WTC11 (cell line): ENCODE data around the gene CCDC138. TPM values are rescaled to one million over a fixed set of nuclear protein-coding genes. Genes with fewer than 3 reads are reported as not detected.

Experiments used
- ATAC-seq: fragments of 200-7000 bp; cut with Tn5 transposase; 2 replicates; pipeline ENCODE4 v1.10.0; 2021; ENCODE audit warnings: mild to moderate bottlenecking, moderate library complexity
- CTCF ChIA-PET: fragments of 300-600 bp; sonication (Branson Sonifier 250); formaldehyde crosslinking; loops from one replicate; lab custom pipeline; 2021; ENCODE audit warnings: antibody characterized with exemption; lab: Charles Lee
- POLR2A ChIA-PET: fragments of 350-600 bp; sonication (Branson Sonifier 250); formaldehyde crosslinking; loops from one replicate; lab custom pipeline; 2021; ENCODE audit warnings: antibody characterized with exemption; lab: Charles Lee
- DNase-seq: peaks from one replicate; pipeline ENCODE4 v3.0.0; 2021; ENCODE audit warnings: low spot score
- H3K27ac Mint-ChIP-seq: 2 replicates; pipeline ENCODE4 v1.8.0; 2021; ENCODE audit warnings: mixed read lengths
- H3K27me3 Mint-ChIP-seq: 2 replicates; pipeline ENCODE4 v1.8.0; 2021; ENCODE audit warnings: low read depth, mild to moderate bottlenecking, moderate library complexity, mixed read lengths
- H3K36me3 Mint-ChIP-seq: 2 replicates; pipeline ENCODE4 v1.8.0; 2021; ENCODE audit warnings: mixed read lengths
- H3K4me1 Mint-ChIP-seq: 2 replicates; pipeline ENCODE4 v1.8.0; 2022; ENCODE audit warnings: mixed read lengths
- H3K4me3 Mint-ChIP-seq: 2 replicates; pipeline ENCODE4 v1.8.0; 2021; ENCODE audit warnings: mild to moderate bottlenecking, moderate library complexity, mixed read lengths
- H3K9me3 Mint-ChIP-seq: 2 replicates; pipeline ENCODE4 v1.8.0; 2021; ENCODE audit warnings: mixed read lengths
- CBFB ChIP-seq: sonication (generic); formaldehyde crosslinking; IDR thresholded peaks from 2 replicates; pipeline ENCODE4 v1.8.1; 2022; ENCODE audit warnings: mild to moderate bottlenecking, low read depth, missing genetic modification reagents
- ESRRA ChIP-seq: sonication (generic); formaldehyde crosslinking; IDR thresholded peaks from 2 replicates; pipeline ENCODE4 v1.8.1; 2022; ENCODE audit warnings: mild to moderate bottlenecking, missing genetic modification reagents, borderline replicate concordance
- ETV6 ChIP-seq: sonication (generic); formaldehyde crosslinking; IDR thresholded peaks from 2 replicates; pipeline ENCODE4 v1.8.1; 2022; ENCODE audit warnings: mild to moderate bottlenecking, missing genetic modification reagents
- FOXK1 ChIP-seq: sonication (generic); formaldehyde crosslinking; IDR thresholded peaks from 2 replicates; pipeline ENCODE4 v1.8.0; 2022; ENCODE audit warnings: mild to moderate bottlenecking, moderate library complexity, missing genetic modification reagents
- GABPB1 ChIP-seq: sonication (generic); formaldehyde crosslinking; IDR thresholded peaks from 2 replicates; pipeline ENCODE4 v1.8.1; 2023; ENCODE audit warnings: mild to moderate bottlenecking, missing genetic modification reagents
- NR1H2 ChIP-seq: sonication (generic); formaldehyde crosslinking; IDR thresholded peaks from 2 replicates; pipeline ENCODE4 v1.9.0; 2021; ENCODE audit warnings: mild to moderate bottlenecking, moderate library complexity, missing genetic modification reagents
- TCF7 ChIP-seq: sonication (generic); formaldehyde crosslinking; IDR thresholded peaks from 2 replicates; pipeline ENCODE4 v1.8.0; 2022; ENCODE audit warnings: mild to moderate bottlenecking, low read depth, missing genetic modification reagents, moderate library complexity
- ZNF121 ChIP-seq: sonication (generic); formaldehyde crosslinking; IDR thresholded peaks from 2 replicates; pipeline ENCODE4 v1.8.0; 2023; ENCODE audit warnings: missing genetic modification reagents
- ZNF219 ChIP-seq: sonication (generic); formaldehyde crosslinking; IDR thresholded peaks from 2 replicates; pipeline ENCODE4 v1.8.0; 2023; ENCODE audit warnings: missing genetic modification reagents, mild to moderate bottlenecking, borderline replicate concordance
- ZNF232 ChIP-seq: sonication (generic); formaldehyde crosslinking; IDR thresholded peaks from 2 replicates; pipeline ENCODE4 v1.8.0; 2022; ENCODE audit warnings: mild to moderate bottlenecking, missing genetic modification reagents
- ZNF317 ChIP-seq: sonication (generic); formaldehyde crosslinking; IDR thresholded peaks from 2 replicates; pipeline ENCODE4 v1.8.1; 2023; ENCODE audit warnings: low read depth, mild to moderate bottlenecking, moderate library complexity, missing genetic modification reagents, borderline replicate concordance
- total RNA-seq: library from RNA; stranded (reverse); gene quantifications from 3 replicates; pipeline ENCODE4 v1.2.3, GENCODE V29; 2021
- TF ChIP-seq, protein P1 (sequence below): sonication (generic); formaldehyde crosslinking; IDR thresholded peaks from 2 replicates; pipeline ENCODE4 v1.8.1; 2023; ENCODE audit warnings: mild to moderate bottlenecking, missing genetic modification reagents, moderate library complexity
- TF ChIP-seq, protein P2 (sequence below): fragments of 250-450 bp; sonication (Bioruptor Pico); IDR thresholded peaks from 2 replicates; pipeline ENCODE4 v1.9.0; 2021; ENCODE audit warnings: mild to moderate bottlenecking
- TF ChIP-seq, protein P3 (sequence below): sonication (generic); formaldehyde crosslinking; IDR thresholded peaks from 2 replicates; pipeline ENCODE4 v1.8.0; 2023; ENCODE audit warnings: missing genetic modification reagents
- TF ChIP-seq, protein P4 (sequence below): sonication (generic); formaldehyde crosslinking; IDR thresholded peaks from 2 replicates; pipeline ENCODE4 v1.8.1; 2023; ENCODE audit warnings: mild to moderate bottlenecking, moderate library complexity, missing genetic modification reagents
- TF ChIP-seq, protein P5 (sequence below): sonication (generic); formaldehyde crosslinking; IDR thresholded peaks from 2 replicates; pipeline ENCODE4 v1.8.0; 2022; ENCODE audit warnings: mild to moderate bottlenecking, missing genetic modification reagents
- TF ChIP-seq, protein P6 (sequence below): fragments of 250-450 bp; sonication (Bioruptor Pico); IDR thresholded peaks from 2 replicates; pipeline ENCODE4 v1.9.0; 2021; ENCODE audit warnings: mild to moderate bottlenecking
- TF ChIP-seq, protein P7 (sequence below): sonication (generic); formaldehyde crosslinking; IDR thresholded peaks from 2 replicates; pipeline ENCODE4 v1.8.1; 2023; ENCODE audit warnings: mild to moderate bottlenecking, missing genetic modification reagents
- TF ChIP-seq, protein P8 (sequence below): sonication (generic); formaldehyde crosslinking; IDR thresholded peaks from 2 replicates; pipeline ENCODE4 v1.8.1; 2022; ENCODE audit warnings: missing genetic modification reagents, borderline replicate concordance

Gene CCDC138
- total RNA-seq, 1 experiment from 2014 or later = 23.5 TPM

DNA sequence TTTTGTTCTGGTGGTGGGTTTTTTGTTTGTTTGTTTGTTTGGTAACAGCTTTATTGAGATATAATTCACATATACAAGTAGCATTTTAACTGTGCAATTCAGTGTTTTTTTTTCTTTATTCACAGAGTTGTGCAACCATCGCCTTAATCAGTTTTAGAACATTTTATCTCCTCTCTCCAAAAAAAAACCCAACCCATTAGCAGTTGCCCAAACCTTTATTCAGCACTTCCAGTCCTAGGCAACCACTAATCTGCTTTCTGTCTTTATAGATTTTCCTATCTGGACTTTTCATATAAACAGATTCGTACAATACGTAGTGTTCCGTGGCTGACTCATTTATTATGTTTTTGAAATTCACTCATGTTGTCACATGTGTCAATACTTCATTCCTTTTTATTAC, 38.7 kb downstream of the CCDC138 start (continued):
- TF ChIP-seq, protein P1, sequence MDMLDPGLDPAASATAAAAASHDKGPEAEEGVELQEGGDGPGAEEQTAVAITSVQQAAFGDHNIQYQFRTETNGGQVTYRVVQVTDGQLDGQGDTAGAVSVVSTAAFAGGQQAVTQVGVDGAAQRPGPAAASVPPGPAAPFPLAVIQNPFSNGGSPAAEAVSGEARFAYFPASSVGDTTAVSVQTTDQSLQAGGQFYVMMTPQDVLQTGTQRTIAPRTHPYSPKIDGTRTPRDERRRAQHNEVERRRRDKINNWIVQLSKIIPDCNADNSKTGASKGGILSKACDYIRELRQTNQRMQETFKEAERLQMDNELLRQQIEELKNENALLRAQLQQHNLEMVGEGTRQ = no peak
- TF ChIP-seq, protein P2, sequence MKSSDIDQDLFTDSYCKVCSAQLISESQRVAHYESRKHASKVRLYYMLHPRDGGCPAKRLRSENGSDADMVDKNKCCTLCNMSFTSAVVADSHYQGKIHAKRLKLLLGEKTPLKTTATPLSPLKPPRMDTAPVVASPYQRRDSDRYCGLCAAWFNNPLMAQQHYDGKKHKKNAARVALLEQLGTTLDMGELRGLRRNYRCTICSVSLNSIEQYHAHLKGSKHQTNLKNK (CRISPR knock-in tag) = no peak
- TF ChIP-seq, all 79 proteins: peak for 0

DNA sequence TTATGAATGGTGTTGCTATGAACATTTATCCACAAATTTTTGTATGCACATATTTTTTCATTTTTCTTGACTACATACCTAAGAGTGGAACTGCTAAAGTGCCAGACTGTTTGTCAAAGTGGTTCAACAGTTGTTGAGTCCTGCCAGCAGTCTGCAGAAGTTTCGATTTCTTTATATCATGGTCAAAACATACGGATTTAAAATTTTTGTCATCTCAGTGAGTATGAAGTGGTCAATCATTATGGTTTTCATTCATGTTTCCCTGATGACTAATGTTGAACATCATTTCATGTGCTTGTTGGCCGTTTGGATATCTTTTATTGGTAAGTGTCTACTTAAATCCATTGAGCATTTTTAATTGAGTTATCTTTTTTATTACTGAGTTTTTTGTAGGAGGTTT, 39.2 kb downstream of the CCDC138 start:
- Mint-ChIP-seq H3K4me1 (no peaks in the 10 kb centered on the region), H3K36me3 (peaks cover 10% of the 10 kb centered on the region; the same call in 1 of the 2 replicates), H3K27ac (no peak overlapping the region), H3K27me3 (no peaks in the 10 kb centered on the region), H3K9me3 (no peaks in the 10 kb centered on the region), H3K4me3 (no peak overlapping the region)
- ChIA-PET CTCF (no interaction called here), POLR2A (no interaction called here)
- ATAC-seq (no peak), DNase-seq (no peak)
- TF ChIP-seq, protein P3, sequence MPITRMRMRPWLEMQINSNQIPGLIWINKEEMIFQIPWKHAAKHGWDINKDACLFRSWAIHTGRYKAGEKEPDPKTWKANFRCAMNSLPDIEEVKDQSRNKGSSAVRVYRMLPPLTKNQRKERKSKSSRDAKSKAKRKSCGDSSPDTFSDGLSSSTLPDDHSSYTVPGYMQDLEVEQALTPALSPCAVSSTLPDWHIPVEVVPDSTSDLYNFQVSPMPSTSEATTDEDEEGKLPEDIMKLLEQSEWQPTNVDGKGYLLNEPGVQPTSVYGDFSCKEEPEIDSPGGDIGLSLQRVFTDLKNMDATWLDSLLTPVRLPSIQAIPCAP (CRISPR knock-in tag) = no peak
- TF ChIP-seq, protein P4, sequence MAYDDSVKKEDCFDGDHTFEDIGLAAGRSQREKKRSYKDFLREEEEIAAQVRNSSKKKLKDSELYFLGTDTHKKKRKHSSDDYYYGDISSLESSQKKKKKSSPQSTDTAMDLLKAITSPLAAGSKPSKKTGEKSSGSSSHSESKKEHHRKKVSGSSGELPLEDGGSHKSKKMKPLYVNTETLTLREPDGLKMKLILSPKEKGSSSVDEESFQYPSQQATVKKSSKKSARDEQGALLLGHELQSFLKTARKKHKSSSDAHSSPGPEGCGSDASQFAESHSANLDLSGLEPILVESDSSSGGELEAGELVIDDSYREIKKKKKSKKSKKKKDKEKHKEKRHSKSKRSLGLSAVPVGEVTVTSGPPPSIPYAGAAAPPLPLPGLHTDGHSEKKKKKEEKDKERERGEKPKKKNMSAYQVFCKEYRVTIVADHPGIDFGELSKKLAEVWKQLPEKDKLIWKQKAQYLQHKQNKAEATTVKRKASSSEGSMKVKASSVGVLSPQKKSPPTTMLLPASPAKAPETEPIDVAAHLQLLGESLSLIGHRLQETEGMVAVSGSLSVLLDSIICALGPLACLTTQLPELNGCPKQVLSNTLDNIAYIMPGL (CRISPR knock-in tag) = no peak
- no peak for TF ChIP-seq CBFB (CRISPR knock-in tag)
- TF ChIP-seq TCF7 (CRISPR knock-in tag) = no peak
- TF ChIP-seq ZNF317 (CRISPR knock-in tag) = no peak
- TF ChIP-seq GABPB1 (CRISPR knock-in tag) = no peak
- TF ChIP-seq ZNF121 (CRISPR knock-in tag) = no peak
- no peak for TF ChIP-seq ESRRA (CRISPR knock-in tag)
- TF ChIP-seq ZNF219 (CRISPR knock-in tag) = no peak
- TF ChIP-seq ETV6 (CRISPR knock-in tag) = no peak
- TF ChIP-seq, protein P5, sequence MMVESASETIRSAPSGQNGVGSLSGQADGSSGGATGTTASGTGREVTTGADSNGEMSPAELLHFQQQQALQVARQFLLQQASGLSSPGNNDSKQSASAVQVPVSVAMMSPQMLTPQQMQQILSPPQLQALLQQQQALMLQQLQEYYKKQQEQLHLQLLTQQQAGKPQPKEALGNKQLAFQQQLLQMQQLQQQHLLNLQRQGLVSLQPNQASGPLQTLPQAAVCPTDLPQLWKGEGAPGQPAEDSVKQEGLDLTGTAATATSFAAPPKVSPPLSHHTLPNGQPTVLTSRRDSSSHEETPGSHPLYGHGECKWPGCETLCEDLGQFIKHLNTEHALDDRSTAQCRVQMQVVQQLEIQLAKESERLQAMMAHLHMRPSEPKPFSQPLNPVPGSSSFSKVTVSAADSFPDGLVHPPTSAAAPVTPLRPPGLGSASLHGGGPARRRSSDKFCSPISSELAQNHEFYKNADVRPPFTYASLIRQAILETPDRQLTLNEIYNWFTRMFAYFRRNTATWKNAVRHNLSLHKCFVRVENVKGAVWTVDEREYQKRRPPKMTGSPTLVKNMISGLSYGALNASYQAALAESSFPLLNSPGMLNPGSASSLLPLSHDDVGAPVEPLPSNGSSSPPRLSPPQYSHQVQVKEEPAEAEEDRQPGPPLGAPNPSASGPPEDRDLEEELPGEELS = no peak
- TF ChIP-seq FOXK1 (CRISPR knock-in tag) = no peak
- TF ChIP-seq, protein P6, sequence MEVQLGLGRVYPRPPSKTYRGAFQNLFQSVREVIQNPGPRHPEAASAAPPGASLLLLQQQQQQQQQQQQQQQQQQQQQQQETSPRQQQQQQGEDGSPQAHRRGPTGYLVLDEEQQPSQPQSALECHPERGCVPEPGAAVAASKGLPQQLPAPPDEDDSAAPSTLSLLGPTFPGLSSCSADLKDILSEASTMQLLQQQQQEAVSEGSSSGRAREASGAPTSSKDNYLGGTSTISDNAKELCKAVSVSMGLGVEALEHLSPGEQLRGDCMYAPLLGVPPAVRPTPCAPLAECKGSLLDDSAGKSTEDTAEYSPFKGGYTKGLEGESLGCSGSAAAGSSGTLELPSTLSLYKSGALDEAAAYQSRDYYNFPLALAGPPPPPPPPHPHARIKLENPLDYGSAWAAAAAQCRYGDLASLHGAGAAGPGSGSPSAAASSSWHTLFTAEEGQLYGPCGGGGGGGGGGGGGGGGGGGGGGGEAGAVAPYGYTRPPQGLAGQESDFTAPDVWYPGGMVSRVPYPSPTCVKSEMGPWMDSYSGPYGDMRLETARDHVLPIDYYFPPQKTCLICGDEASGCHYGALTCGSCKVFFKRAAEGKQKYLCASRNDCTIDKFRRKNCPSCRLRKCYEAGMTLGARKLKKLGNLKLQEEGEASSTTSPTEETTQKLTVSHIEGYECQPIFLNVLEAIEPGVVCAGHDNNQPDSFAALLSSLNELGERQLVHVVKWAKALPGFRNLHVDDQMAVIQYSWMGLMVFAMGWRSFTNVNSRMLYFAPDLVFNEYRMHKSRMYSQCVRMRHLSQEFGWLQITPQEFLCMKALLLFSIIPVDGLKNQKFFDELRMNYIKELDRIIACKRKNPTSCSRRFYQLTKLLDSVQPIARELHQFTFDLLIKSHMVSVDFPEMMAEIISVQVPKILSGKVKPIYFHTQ (CRISPR knock-in tag) = no peak
- no peak for TF ChIP-seq ZNF232
- TF ChIP-seq, protein P7, sequence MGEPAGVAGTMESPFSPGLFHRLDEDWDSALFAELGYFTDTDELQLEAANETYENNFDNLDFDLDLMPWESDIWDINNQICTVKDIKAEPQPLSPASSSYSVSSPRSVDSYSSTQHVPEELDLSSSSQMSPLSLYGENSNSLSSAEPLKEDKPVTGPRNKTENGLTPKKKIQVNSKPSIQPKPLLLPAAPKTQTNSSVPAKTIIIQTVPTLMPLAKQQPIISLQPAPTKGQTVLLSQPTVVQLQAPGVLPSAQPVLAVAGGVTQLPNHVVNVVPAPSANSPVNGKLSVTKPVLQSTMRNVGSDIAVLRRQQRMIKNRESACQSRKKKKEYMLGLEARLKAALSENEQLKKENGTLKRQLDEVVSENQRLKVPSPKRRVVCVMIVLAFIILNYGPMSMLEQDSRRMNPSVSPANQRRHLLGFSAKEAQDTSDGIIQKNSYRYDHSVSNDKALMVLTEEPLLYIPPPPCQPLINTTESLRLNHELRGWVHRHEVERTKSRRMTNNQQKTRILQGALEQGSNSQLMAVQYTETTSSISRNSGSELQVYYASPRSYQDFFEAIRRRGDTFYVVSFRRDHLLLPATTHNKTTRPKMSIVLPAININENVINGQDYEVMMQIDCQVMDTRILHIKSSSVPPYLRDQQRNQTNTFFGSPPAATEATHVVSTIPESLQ (CRISPR knock-in tag) = no peak
- TF ChIP-seq, protein P8, sequence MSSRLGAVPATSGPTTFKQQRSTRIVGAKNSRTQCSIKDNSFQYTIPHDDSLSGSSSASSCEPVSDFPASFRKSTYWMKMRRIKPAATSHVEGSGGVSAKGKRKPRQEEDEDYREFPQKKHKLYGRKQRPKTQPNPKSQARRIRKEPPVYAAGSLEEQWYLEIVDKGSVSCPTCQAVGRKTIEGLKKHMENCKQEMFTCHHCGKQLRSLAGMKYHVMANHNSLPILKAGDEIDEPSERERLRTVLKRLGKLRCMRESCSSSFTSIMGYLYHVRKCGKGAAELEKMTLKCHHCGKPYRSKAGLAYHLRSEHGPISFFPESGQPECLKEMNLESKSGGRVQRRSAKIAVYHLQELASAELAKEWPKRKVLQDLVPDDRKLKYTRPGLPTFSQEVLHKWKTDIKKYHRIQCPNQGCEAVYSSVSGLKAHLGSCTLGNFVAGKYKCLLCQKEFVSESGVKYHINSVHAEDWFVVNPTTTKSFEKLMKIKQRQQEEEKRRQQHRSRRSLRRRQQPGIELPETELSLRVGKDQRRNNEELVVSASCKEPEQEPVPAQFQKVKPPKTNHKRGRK (CRISPR knock-in tag) = no peak
- no peak for TF ChIP-seq NR1H2 (CRISPR knock-in tag)
- TF ChIP-seq, all 79 proteins: peak for 0
